Thoracic aorta (tissue), 2 donors: Measurements from ENCODE around the gene ABCA9. TPM values are rescaled to one million over a fixed set of nuclear protein-coding genes. Genes with fewer than 3 reads are reported as not detected.

Experiments used
- ATAC-seq: fragments of 150-250 bp; one replicate; pipeline ENCODE4 v1.8.0; 2017; ENCODE audit warnings: low read depth; ENCODE audit not compliant: insufficient number of reproducible peaks, low FRiP score
- DNase-seq: peaks from one replicate; pipeline ENCODE4 v3.0.0-alpha.2; 2020; ENCODE audit warnings: low spot score
- H3K27ac ChIP-seq, 2 donors: fragments of 200-600 bp; sonication (generic); 1 replicate in 1 of 2; 2 replicates in 1 of 2; pipeline ENCODE4 v1.5.1; 2016; ENCODE audit warnings: mild to moderate bottlenecking in 2 of 2, moderate library complexity in 2 of 2
- H3K27me3 ChIP-seq: fragments of 200-600 bp; sonication (generic); replicated peaks from 2 replicates; pipeline ENCODE4 v1.6.0; 2016; ENCODE audit warnings: mild to moderate bottlenecking; ENCODE audit not compliant: insufficient read depth
- H3K36me3 ChIP-seq: fragments of 200-600 bp; sonication (generic); one replicate; pipeline ENCODE4 v1.5.1; 2016
- H3K4me1 ChIP-seq, 2 donors: fragments of 200-600 bp; sonication (generic); 1 replicate in 1 of 2; 2 replicates in 1 of 2; pipeline versions ENCODE4 v1.5.1 to v1.6.0; 2016; ENCODE audit warnings: low read depth in 2 of 2, mild to moderate bottlenecking in 1 of 2; ENCODE audit not compliant: control insufficient read depth in 1 of 2
- H3K4me3 ChIP-seq: fragments of 200-600 bp; sonication (generic); 2 replicates; pipeline ENCODE4 v1.5.1; 2016; ENCODE audit warnings: mild to moderate bottlenecking
- H3K9me3 ChIP-seq: fragments of 200-600 bp; sonication (generic); 2 replicates; pipeline ENCODE4 v1.5.1; 2016
- total RNA-seq, 2 donors: library from RNA; depleted of rRNA; stranded (reverse); fragments of >200 nt; gene quantifications; one replicate each; pipeline versions ENCODE4 v1.1.0 to v1.2.3, GENCODE V29; 2016
- TF ChIP-seq, protein P1 (sequence below): fragments of 200-600 bp; sonication (generic); IDR thresholded peaks from one replicate; pipeline ENCODE4 v1.5.1; 2019; ENCODE audit warnings: antibody characterized with exemption

Gene ABCA9
- total RNA-seq, 2 donors from 2014 or later, result 31.5 to 38.6 TPM

DNA sequence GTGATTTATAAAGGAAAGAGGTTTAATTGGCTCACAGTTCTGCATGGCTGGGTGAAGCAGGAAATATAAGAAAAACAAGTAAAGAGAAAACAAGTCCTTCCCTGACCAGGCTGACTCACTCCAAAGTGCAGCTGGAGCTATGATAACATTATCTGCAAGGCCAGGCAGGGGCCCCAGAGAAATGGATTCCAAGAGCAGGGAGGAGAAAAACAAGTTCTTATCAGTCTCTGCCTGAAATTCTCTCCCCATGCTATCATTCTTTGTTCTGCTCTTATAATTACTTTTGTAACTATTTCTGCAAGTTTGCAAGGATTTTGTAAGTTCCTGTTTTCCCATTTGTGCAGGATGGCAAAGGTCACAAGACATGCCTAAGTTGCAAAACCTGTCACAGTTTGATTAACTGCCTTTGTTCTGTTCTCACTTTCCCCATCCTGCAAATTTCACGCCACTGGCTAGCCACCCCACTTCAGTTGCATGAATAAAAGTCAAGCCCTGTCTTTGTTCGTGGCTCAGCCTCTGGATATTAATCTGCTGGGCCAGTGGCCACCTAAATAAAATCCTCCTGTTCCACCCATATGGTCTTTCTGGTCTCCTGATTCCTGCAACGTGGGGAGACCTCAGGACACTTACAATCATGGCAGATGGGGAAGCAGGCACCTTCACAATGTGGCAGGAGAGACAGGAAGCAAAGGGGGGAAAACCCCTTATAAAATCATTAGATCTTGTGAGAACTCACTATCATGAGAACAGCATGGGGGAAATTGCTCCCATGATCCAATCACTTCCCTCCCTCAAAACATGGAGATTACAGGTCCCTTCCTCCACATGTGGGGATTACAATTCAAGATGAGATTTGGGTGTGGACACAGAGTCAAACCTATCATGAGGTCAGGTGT lies 13.1 kb downstream of the ABCA9 start:
- ATAC-seq (no peak), DNase-seq (no peak)
- Histone ChIP-seq H3K27me3 (no peaks in the 10 kb centered on the region), H3K4me3 (no peak overlapping the region), H3K4me1 (peaks cover 6 to 7% of the 10 kb centered on the region in 2 donors), H3K27ac (no peak overlapping the region), H3K36me3 (no peaks in the 10 kb centered on the region), H3K9me3 (no peaks in the 10 kb centered on the region)
- TF ChIP-seq, protein P1, sequence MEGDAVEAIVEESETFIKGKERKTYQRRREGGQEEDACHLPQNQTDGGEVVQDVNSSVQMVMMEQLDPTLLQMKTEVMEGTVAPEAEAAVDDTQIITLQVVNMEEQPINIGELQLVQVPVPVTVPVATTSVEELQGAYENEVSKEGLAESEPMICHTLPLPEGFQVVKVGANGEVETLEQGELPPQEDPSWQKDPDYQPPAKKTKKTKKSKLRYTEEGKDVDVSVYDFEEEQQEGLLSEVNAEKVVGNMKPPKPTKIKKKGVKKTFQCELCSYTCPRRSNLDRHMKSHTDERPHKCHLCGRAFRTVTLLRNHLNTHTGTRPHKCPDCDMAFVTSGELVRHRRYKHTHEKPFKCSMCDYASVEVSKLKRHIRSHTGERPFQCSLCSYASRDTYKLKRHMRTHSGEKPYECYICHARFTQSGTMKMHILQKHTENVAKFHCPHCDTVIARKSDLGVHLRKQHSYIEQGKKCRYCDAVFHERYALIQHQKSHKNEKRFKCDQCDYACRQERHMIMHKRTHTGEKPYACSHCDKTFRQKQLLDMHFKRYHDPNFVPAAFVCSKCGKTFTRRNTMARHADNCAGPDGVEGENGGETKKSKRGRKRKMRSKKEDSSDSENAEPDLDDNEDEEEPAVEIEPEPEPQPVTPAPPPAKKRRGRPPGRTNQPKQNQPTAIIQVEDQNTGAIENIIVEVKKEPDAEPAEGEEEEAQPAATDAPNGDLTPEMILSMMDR, result no peak

DNA sequence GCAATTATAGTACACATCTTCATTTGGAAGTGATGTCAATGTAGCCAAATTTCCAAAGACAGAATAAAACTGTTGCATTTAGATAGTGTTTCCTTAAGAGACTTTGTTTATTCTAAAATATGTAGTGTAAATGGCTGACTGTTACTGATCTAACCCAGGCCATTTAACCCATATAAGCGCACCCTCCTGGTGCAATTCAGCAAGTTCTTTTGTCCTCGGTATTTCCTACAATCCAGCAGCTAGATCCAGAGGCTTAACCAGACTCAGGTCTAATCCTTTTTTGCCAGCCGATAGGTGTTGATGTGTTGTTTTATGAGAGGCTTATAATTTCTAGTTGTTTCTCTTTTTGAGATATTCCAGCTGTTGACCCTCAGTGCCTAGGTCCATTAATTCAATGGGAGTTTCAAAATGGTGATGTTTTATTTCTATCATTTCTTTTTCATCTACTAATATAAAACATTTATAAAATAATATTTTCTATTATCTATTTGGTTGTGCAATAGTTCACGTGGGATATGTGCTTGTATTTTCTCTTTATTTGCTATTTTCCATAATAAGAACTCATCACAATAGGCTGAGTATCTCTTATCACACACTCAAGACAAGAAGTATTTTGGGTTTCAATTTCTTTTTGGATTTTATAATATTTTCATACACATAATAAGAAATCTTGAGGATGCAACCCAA lies 14.5 kb downstream of the ABCA9 start:
- Histone ChIP-seq H3K27ac (no peak overlapping the region), H3K27me3 (no peaks in the 10 kb centered on the region), H3K4me3 (no peak overlapping the region), H3K4me1 (peaks cover 6 to 7% of the 10 kb centered on the region in 2 donors), H3K9me3 (no peaks in the 10 kb centered on the region), H3K36me3 (no peaks in the 10 kb centered on the region)
- no peak for DNase-seq
- ATAC-seq, result no peak
- TF ChIP-seq, protein P1, result no peak

DNA sequence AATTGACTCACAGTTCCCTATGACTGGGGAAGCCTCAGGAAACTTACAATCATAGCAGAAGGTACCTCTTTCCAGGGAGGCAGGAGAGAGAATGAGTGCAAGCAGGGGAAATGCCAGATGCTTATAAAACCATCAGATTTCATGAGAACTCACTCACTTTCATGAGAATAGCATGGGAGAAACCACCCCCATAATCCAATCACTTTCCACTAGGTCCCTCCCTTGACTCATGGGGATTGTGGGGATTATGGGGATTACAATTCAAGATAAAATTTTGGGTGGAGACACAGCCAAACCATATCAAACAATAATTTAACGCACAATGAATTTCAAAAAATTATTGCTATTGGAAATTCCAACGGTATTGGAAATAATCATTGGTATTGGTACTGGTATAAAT lies 15.1 kb downstream of the ABCA9 start:
- DNase-seq (no peak), ATAC-seq (no peak)
- Histone ChIP-seq H3K4me1 (peaks cover 6 to 7% of the 10 kb centered on the region in 2 donors), H3K4me3 (no peak overlapping the region), H3K27ac (no peak overlapping the region), H3K36me3 (no peaks in the 10 kb centered on the region), H3K27me3 (no peaks in the 10 kb centered on the region), H3K9me3 (no peaks in the 10 kb centered on the region)
- TF ChIP-seq, protein P1, result no peak

DNA sequence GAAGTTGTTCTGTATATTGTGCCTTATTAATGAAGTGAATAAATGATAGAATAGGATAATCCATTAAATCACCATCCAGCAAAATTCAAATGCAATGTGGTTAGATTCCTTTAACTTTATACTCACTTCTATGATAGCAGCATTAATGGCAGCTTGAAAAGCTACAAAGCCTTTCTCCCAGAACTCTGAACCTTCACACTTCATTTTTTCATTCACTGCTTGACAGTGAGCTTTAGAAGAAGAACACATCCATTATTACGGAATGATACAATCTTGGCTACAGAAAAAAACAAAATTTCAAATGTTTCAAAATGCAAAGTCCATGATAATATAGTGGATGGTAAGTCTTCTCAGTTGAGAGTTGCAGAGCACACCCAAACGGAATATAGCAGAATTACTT lies 16.4 kb downstream of the ABCA9 start:
- H3K4me3 ChIP-seq, result no peak overlapping the region
- ATAC-seq (no peak), DNase-seq (no peak)
- H3K36me3 ChIP-seq, result no peaks in the 10 kb centered on the region
- no peak overlapping the region for H3K27ac ChIP-seq
- no peaks in the 10 kb centered on the region for H3K27me3 ChIP-seq
- TF ChIP-seq, protein P1, result no peak
- peaks cover 6 to 7% of the 10 kb centered on the region in 2 donors for H3K4me1 ChIP-seq
- H3K9me3 ChIP-seq, result no peaks in the 10 kb centered on the region

DNA sequence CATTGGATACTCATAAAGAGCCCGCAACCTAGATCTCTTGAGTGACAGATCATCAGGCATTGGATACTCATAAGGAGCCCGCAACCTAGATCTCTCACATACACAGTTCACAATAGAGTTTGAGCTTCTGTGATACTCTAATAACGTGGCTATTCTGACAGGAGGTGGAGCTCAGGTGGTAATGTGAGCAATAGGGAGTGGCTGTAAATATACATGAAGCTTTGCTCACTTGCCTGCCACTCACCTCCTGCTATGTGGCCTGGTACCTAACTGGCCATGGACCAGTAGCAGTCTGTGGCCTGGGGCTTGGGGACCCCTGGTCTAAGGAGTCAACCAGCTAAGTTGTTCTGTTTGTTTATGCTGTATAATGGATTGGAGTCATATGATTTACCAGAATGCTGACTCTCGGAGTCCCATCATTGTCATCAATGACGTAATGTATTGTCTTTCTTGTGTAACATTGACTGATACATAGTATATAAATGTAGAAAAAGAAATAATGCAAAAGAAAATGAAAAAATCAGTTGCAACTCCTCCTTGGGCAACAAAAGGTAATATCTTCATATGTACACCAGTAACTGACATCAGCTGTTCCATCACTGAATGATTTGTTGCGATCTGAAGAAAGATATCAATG lies 17.5 kb downstream of the ABCA9 start:
- ATAC-seq, result no peak
- Histone ChIP-seq H3K9me3 (no peaks in the 10 kb centered on the region), H3K4me3 (no peak overlapping the region), H3K36me3 (no peaks in the 10 kb centered on the region), H3K27me3 (no peaks in the 10 kb centered on the region), H3K4me1 (peaks cover 6% of the 10 kb centered on the region in 2 donors), H3K27ac (no peak overlapping the region)
- TF ChIP-seq, protein P1, result no peak
- no peak for DNase-seq
